HG03432 (cell line): ENCODE measurements around the gene MIGA2.
"Not testable (repeated sequence)": the region's sequence is repeated elsewhere in the genome, so short reads cannot be mapped to it uniquely, and the experiment has no call there.

Experiments
- ATAC-seq: cut with Tn5 transposase; IDR thresholded peaks from one replicate; pipeline ENCODE4 v1.9.1; 2021; ENCODE audit warnings: mild to moderate bottlenecking, moderate library complexity; ENCODE audit not compliant: unreplicated experiment

Gene MIGA2

DNA sequence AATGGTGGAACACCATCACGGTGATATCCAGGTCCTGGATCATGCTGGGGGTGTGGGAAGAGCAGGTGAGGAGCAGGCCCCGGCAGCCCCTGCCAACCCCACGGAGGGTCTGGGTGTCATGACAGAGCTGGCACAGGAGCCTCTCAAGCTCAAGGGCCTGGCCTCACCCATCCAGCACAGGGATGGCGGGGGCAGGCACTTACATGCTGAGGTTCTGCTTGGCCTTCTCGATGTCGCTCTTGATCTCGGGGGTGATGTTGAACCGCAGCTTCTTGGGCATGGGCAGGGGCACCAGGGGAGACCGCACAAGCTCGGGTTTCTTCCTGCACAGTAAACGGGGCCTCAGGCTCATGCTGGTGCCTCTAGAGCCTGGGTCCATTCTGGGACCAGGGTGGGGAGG lies 61.9 kb downstream of the MIGA2 start:
- no peak for ATAC-seq

DNA sequence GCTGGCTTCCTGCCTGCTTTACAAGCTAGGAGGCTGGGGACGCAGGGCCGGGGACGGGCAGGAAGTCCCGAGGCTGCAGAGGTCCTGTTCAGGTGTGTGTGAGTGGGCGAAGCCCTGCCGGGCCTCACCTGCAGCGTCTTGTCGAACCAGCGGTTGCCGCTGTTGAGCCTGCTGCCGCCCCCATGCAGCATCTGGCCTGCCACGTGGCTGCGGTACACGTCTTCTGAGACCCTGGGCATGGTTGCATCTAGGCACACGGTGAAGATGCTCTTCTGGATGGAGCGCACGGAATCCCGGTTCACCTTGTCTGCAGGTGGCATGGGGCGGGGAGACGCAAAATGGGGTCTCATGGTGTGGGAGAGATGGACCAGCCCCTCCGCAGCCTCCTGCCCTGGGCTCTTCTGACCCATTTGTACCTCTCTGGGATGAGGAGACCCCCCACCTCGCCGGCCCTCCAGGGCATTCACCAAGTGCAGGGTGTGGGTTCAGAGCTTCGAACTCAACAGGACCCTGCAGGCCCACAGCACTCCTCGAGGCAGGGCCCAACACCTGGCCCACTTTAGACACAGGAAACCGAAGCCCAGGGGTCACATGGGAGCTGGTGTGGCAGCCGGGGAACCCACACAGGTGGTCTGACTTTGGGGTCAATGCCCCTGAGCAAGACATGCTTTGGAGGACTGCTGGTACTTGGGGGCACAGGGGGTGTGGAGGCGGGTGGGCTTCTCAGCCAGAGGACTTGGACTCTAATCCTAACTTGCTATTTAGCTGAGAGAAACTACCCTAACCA lies 64.2 kb downstream of the MIGA2 start:
- no peak for ATAC-seq

DNA sequence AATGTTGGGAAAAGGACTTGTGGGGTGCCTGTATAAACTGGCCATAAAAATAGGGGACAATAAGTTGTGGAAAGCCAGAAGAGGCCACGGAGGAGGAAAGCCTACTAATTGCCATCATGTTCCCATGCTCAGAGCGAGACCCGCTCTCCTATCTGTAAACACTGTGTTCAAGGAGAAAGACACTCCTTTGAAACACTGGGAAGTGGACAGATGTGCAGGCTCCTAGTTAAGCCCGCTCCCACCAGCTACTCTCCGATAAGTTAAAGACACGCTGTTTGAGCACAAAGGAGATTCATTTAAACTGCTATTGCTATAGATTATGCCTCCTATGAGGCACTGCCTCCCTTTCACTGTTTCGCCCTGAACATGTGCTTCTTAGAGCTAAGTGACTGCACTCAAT lies 64.9 kb downstream of the MIGA2 start:
- no peak for ATAC-seq

DNA sequence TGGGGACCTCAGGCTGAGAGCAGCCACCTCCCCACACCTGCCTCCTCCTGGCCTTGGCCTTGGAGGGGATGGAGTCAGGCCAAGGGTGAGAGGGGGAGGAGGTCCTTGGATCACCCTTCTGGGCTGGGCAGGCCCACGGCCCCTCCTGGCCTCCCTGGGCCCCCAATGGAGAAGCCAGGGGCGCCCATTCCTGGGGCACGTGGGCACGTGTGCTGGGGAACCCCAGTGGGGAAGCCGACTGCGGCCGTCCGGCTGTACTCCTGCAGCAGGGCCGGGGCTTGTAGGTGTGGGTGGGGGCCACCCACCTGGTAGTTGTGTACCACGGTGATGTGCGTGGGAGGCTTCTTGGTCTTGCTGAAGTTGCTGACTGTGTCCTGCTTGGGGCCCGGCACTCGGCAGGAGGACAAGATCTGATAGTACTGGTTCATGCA lies 65.7 kb downstream of the MIGA2 start:
- ATAC-seq, result no peak

DNA sequence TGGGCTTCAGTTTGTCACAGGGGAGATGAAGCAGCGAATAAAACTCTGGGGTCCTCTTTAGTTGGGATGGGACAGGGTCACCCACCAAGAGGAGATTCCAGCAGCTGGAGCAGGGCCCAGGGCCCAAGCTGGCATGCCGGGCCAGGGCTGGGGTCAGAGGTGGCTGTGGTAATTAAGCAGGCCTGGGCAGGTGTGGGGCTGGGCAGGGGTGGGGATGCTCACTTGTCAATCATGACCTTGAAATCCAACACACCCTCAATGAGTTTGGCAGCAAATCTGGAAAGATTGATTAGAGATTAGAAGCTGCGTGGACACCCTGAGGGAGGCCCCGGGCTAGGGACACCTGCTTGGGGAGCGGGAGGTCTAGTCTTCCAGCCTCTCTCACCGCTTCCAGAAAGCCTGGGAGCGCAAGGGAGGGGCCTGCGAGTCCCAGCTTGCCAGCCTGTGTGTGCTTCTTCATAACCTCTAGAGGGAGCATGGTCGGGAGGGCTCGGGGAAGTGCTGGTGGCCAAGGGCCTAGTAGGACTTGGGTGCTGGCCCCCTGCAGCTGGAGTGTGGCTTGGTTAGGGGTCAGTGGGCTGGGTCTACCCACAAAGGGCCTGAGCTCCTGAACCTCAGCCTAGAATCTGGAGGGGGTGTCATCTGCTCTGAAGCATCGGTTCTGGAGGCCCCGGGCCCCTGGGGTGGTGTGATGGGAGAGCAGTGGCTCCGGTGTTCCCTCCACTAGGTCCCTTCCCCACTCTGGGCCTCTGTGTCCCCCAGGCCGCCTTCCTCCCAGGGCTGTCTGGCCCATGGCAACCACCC lies 66.6 kb downstream of the MIGA2 start:
- no peak for ATAC-seq

DNA sequence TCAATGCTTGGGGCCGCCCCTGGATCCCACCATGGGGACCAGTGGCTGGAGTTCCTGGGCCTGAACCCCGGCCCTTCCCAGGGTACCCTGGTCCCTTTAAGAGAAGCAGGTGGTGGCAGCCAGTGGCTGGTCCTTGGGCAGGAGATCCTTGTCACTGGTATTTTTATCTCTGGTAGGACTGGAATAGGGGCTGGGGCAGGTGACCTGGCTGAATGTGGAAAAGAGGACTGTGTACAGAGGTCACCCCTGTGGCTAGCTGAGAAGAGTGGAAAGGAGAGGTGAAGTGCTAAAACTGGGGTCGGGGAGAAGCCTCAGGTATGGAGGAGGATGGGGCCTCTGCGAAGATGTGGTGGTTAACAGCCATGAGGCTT lies 67.2 kb downstream of the MIGA2 start:
- no peak for ATAC-seq

DNA sequence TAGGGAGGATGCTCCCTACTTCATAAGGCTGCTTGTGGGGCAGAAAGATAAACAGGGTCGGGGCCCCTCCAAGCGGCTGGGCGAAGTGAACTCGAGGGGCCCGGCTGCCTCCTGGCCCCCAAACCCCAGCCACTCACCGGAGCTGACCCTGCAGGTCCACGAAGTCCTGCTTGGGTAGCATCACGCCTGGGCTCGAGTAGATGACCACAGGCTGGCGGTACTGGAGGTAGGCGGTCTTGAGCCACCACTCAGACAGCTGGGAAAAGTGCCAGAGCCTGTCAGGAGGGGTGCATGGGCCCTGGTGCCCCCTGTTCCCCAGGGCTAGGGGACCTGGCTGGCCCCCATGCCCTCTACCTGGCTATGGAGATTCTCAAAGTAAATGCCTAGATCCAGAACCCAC lies 67.6 kb downstream of the MIGA2 start:
- no peak for ATAC-seq

DNA sequence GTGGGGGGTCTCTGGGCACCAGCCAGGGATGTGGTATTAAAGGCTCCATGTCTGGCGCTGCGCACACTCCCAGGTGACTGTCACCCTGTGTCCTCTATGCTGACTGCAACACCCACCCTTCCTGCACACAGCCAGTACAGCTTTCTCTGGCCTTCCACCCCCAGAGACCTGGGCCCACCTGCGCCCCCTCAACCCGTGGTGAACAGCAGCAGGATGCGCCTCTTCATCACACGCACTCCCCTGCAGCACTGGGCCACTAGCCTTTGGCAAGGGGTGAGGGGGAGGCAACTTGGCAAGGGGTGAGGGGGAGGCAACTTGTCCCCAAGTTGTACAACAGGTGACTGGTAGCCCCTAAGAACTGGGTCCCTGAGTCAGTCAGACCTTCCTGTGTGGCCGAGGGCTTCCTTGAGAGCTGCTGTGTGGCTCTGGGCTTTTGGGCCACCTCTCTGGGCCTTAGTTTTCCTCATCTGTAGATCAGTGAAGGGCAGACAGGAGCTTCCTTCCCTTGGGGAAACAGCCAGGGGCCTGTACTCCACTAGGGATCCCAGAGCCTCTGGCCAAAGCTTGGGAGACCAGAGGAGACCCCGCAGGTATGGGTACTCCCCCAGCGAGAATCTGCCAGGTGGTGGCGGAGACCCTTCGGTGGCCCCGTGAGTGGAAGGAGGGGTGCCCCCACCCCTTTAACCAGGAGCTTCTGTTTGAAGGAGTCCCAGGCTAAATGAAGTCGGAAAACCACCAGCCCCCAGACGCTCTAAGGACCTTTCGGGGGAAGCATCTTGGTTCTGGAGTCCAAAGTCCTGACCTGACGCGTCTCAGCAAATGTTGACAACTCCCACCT lies 69.7 kb downstream of the MIGA2 start:
- ATAC-seq, result no peak

DNA sequence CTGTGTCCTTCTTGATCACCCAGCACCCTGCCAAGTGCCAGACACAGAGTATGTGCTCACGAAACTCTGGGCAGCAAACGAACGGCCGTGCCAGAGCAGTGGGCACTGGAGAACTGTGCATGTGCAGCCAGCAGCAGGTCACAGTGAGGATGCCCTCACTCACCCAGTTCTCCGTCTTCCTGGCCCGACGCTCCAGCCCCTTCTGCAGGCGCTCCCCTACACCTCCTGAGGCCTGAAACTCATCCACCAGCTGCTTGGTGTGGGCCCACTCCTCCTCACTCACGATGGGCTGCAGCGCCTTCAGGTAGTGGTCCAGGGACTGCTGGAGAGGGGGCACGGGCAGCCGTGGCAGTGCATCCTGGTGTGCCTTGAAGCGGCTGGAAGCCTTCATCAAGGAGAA lies 71.2 kb downstream of the MIGA2 start:
- ATAC-seq, result no peak

DNA sequence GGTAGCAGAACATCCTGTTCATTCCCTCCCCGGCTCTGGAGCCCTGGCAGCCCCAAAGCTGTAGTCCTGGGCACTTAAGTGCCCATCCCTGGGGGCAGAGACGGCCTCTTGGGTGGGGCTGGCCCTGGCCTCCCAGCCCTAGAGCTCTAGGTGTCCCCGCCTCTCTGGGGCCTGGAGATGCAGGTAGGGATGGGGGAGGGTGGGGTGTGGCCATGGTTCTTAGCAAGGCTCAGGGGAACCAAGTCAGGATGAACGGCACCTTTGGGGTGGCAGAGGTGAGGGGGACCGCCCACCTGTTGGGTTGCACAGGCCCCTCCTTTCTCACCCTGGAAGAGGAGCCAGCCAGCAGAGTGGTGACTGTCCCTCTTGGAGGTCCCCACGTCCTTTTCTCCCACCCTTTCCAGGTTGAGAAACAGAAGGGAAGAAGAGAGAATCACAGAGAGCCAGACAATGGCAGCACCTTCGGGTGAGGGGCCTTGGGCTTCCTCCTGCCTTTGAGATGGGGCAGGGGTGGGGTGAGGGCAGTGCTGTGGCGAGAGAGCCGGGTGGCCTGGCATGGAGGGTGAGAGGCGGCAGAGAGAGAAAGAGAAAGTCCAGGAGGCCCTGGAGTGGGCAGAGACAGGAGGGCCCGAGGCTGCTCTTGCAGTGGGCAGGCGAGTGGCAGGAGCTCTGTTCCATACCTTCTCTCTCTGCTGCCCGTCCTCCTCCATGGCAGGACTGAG lies 71.8 kb downstream of the MIGA2 start:
- ATAC-seq, result no peak

DNA sequence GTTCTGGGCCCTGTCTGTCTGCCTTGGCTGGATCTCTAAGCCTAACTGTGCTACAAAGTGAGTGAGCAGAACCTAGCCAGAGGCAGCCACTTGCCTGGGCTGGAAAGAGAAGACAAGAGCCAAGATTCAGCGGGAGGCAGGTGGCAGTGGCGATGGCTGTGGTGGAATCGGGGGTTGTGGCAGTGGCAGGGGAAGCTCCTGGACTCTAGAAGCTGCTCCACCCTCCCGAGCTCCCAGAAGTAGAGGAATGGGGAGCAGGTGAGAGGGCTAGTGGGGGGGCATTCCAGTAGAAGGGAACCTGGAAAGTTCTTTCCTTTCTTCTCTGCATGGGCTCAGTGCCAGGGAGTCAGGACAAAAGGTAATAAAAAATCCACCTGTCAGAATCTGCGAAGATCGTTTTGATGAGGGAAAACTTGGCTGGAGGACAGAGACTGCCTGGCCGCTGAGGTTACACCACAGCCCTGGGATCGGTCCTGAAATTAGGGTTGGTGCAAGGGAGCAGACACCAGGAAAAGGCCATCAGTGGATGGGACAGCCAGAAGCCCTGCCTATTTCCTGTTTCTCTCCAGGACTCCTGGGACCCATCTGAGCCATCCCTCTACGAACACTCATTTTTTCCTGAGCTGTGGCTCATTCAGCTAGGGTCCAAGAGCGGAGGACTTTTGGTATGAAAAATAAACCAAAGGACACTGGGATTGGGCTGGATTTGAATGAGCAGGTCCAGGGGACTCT lies 72.5 kb downstream of the MIGA2 start:
- no peak for ATAC-seq

DNA sequence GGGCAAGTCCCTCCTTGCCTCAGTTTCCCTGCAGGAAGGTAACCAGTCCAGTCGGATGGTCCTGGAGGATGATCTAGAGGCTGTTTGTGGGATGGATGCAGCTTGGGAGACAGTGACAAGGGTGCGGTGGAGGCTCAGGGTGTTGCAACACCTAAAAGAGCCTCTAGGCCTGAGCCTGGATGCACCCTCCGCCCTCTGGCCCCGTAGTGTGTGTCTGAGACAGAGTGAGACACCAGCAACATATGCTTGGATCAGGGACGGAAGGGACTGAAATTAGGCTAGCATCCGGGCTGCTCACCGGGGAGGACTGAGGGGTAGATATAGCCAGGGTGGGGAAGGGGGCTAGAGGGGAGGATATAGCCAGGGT lies 73.1 kb downstream of the MIGA2 start:
- no peak for ATAC-seq

DNA sequence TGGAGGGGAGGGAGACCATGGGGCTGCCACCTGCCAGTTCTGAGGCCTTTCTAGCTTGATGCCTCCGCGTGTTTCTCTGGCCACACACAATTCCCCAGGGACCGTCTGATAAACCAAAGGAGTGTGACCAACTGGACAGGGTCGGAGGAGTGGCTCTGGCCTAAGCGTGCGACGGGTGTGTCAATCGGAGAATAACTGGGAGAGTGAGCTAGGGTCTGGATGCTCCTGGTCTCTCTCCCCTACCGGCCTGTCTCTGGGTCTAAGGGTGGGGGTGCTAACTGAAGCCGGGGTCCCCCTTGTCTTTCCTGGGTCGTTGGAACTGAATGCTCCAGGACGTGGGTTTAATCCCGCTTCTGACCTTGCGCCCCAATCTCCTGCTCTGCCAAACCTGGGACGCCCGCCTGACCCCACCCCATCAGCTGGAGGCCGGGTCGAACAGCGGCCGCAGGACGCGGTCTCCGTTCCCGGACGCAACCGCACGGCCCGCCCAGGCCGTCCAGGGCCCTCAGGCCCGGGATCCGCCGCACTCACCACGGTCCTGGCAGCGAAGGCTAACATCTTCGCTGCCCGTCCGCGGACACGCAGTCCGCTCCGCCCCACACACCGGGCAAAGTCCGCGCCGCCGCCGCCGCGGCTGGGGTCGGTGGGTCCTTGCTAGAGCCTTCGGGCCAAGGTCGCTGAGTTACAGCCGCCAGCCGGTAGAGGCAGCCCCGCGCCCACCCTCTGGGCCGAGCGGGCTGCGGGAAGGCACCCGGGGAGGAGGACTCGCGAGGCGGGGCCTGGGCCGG lies 73.7 kb downstream of the MIGA2 start:
- peak; percentile 10 for ATAC-seq

DNA sequence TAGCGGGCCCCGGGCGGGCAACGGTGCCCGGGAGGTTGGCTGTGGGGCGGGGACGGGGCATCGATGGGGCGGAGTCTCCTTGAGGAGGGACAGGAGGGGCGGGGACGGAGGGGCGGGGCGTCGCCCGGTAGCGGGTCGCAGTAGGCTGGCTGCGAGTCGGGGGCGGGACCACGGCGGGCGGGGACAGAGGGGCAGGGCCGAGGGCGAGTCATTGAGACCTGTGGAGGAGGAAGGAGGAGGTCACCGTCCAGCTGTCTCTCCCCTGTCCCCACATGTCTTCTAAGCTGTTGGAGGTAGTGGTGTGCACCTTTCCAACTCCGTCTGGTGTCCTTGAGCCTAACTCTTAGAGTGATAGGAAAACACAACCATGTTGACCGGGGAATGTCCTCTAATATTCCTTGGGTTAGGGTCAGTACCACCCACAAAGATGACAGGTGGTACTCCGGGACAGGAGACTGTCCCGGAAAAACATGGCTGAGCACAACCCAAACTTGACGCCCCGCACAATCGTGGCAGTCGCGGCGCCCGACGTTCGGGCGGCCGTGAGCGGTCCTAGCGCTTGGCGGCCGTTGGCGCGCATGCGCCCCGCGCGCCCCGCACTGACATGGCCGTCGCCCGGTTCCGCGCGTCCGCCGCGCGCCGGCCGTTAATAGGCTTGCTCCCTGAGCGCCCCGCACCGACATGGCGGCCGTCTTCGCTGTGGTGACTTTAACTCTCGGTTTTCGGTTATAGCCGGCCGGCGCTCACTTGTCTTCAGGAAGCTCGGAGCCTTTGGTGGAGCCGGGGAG lies 74.5 kb downstream of the MIGA2 start, which contains the start of the genes CRAT and PTPA:
TSS of gene CRAT (minus strand) at position 54 of the 788 bp plus-strand sequence. CDS start 284 bp downstream, outside the sequence.
TSS of gene PTPA (plus strand) at position 676 of the 788 bp plus-strand sequence. CDS start 186 bp downstream, outside the sequence.
- peak; percentile 84 for ATAC-seq

DNA sequence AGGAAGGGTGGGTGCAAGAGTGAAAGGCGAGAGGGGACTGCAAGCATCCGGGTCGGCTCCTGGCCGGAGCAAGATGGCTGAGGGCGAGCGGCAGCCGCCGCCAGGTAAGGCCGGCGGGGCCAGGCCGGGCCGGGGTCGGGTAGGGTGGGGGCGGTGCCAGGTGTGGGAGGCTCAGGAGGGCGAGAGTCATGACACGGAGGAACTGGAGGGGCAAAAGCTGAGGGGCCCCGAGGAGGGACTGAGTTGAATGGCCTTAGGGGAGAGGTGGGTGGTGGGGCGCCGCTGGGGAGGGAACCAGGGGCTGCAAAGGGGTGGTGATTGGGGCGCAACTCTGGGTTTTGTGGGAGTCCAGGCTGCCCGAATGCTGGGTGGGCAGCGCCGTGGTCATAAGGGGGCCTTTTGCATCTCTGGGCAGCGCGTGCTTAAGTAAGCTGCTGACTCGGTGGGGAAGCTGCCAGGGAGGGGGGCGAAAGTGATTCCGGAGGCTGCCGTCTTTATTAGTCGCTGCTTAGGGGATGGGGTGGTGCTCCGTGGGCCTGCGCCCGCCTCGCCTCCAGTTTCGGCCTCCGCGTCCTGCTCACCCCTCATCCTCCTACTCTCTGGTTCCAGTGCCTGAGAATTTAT lies 75.2 kb downstream of the MIGA2 start:
- peak; percentile 31 for ATAC-seq

DNA sequence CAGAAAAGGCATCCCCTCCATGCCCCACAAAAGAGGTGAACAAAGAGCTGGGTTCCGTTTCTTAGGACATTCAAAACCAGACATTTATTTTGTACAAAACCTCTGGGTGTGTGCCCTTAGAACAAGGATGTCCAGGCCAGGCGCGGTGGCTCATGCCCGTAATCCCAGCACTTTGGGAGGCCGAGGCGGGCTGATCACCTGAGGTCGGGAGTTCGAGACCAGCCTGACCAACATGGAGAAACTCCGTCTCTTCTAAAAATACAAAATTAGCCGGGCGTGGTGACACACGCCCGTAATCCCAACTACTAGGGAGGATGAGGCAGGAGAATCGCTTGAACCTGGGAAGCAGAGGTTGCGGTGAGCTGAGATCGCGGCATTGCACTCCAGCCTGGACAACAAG lies 76.1 kb downstream of the MIGA2 start:
- ATAC-seq, result not testable (repeated sequence)

DNA sequence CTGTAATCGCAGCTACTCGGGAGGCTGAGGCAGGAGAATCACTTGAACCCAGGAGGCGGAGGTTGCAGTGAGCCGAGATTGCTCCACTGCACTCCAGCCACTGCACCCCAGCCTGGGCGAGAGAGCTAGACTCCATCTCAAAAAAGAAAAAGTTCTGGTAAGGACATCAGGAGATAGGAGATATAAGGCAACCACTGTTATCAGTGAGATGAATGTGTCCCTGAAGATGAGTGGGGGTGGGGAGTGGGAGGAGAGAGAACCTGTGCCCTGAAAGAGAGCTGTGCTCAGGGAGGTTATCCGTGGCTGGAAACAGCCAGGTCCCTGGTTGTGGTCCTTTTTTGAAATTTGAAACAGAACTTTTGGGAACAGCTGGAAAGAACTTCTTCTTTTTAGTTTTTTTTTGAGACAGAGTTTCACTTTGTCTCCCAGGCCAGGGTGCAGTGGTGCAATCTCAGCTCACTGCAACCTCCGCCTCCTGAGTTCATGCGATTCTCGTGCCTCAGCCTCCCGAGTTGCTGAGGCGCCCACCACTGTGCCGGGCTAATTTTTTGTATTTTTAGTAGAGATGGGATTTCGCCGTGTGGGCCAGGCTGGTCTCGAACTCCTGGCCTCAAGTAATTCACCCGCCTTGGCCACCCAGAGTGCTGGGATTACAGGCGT lies 77.3 kb downstream of the MIGA2 start:
- no peak for ATAC-seq
